Right cardiac atrium (tissue), 5 donors: ENCODE measurements around the gene ST7. TPM values are rescaled to one million over a fixed set of nuclear protein-coding genes. Genes with fewer than 3 reads are reported as not detected.

Experiments
- ATAC-seq, 2 donors: fragments of 200-7000 bp; cut with Tn5 transposase; one replicate each; pipeline versions ENCODE4 v1.8.0 to v1.9.1; 2020; ENCODE audit warnings: moderate library complexity in 2 of 2, mild to moderate bottlenecking in 1 of 2
- DNase-seq, 3 donors: peaks; one replicate each; pipeline ENCODE4 v3.0.0-alpha.2; 2020
- H3K27ac ChIP-seq: one replicate; pipeline ENCODE4 v1.5.1; 2013; ENCODE audit warnings: mild to moderate bottlenecking, low read length, control low read depth, moderate library complexity
- H3K27me3 ChIP-seq: one replicate; pipeline ENCODE4 v1.6.1; 2013; ENCODE audit not compliant: control insufficient read depth, insufficient read depth
- H3K4me1 ChIP-seq: one replicate; pipeline ENCODE4 v1.6.1; 2013; ENCODE audit warnings: low read length; ENCODE audit not compliant: control insufficient read depth, insufficient read depth
- H3K4me3 ChIP-seq: one replicate; pipeline ENCODE4 v1.5.1; 2013; ENCODE audit warnings: low read length, control low read depth
- H3K9me3 ChIP-seq: one replicate; pipeline ENCODE4 v1.6.1; 2013; ENCODE audit warnings: low read length; ENCODE audit not compliant: control insufficient read depth
- WGBS: extraction: QIAGEN DNeasy Blood & Tissue Kit; methylation state at CpG from one replicate; pipeline ENCODE4 v1.1.7; 2013; 5-methylcytosine and 5-hydroxymethylcytosine counted together
- intact Hi-C, 4 donors: fragments of 100-400 bp; cut with DNase I; formaldehyde crosslinking; loops; one replicate each; pipeline versions ENCODE4 v1.11.0 to v1.14.0; 2022 to 2023
- polyA plus RNA-seq: library from polyadenylated mRNA; stranded (reverse); fragments of 200-250 nt; gene quantifications from one replicate; pipeline ENCODE4 v1.2.3, GENCODE V29; 2013
- total RNA-seq, 4 donors: library from RNA; stranded (reverse); fragmentation: NEBNext Ultra II Directional; extraction: Animal tissue kit (Norgen Biotek cat#: 25700); gene quantifications; one replicate each; pipeline ENCODE4 v1.2.1, GENCODE V29; 2021
- donor health status: healthy with polysubstance abuse.
- donor health status: DM: no; HTN: yes; CAD: no.
- donor health status: DM: no; HTN: no; CAD: no.
- donor health status: DM: no; HTN: yes; CAD: no; lungs with severe emphysema.
- donor health status: DM: yes; HTN: yes; CAD: no.

The ST7 gene
- total and polyA plus RNA-seq, 5 donors: 25.0 to 36.8 (median 35.8) TPM

DNA sequence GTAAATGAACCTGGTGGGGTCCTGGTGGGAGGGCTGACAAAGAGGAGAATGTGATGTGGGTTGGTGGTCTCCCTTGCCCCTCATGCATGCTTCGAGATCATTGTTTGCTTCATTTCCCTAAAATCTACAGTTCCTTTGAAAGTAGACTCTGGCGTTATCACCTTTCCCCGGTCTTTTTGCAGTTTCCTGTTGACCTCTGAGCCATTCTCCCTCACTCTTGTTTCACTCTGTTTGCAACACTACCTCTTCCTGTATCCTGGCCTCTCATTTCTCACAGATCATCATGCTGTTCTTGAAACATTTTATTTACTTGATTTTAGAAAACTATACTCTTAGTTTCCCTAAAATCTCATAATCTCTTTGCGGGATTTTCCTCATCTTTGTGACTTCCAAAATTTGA lies 189.8 kb downstream of the ST7 start:
- no peak overlapping the region for H3K27ac ChIP-seq
- H3K4me3 ChIP-seq: no peak overlapping the region
- no peaks in the 10 kb centered on the region for H3K27me3 ChIP-seq
- 66% methylated on average over 4 of the region's 4 CpGs for WGBS
- H3K4me1 ChIP-seq: peaks cover 1% of the 10 kb centered on the region
- no peak for ATAC-seq
- no peaks in the 10 kb centered on the region for H3K9me3 ChIP-seq
- no peak for DNase-seq
- intact Hi-C loops: no loop called here

DNA sequence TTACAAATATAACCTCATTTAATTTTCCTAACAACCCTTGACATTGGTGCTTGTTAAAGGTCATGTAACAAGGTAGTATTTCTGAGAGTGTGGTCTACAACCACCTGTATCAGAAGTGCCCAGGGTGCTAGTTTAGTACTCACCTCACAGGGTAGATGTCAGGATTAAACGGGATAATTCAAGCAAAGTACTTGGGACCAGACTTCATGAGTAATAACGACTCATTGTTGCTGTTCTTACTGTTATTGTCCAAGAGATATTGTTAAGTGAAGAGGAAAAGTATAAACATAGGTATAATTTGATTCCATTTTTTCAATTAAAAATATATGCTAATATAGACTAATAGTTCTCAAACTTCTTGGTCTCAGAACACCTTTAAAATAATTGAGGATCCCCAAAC lies 190.3 kb downstream of the ST7 start:
- intact Hi-C loops: no loop called here
- H3K27me3 ChIP-seq: no peaks in the 10 kb centered on the region
- H3K27ac ChIP-seq: no peak overlapping the region
- ATAC-seq: no peak
- no peaks in the 10 kb centered on the region for H3K9me3 ChIP-seq
- no peak overlapping the region for H3K4me3 ChIP-seq
- no peak for DNase-seq
- H3K4me1 ChIP-seq: peaks cover 1% of the 10 kb centered on the region
- 87% methylated on average over 2 of the region's 2 CpGs for WGBS

DNA sequence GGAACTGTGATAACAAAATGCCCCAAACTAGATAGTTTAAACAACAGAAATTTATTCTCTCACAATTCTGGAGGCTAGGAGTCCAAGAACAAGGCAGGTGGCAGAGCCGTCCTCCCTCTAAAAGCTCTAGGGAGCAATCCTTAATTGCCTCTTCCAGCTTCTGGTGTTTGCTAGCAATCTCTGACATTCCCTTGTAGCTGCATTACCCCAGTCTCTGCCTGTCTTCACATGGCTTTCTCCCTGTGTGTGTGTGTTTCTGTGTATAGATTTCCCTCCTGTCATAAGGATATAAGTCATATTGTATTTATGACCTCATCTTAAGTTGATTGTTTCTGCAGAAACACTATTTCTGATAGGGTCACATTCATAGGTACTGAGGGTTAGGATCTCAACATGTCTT lies 192.0 kb downstream of the ST7 start:
- no peaks in the 10 kb centered on the region for H3K9me3 ChIP-seq
- DNase-seq: no peak
- H3K4me1 ChIP-seq: peaks cover 1% of the 10 kb centered on the region
- H3K27ac ChIP-seq: no peak overlapping the region
- H3K27me3 ChIP-seq: no peaks in the 10 kb centered on the region
- H3K4me3 ChIP-seq: no peak overlapping the region
- intact Hi-C loops: no loop called here
- ATAC-seq: no peak
- WGBS: 64% methylated on average over 1 of the region's 1 CpG

DNA sequence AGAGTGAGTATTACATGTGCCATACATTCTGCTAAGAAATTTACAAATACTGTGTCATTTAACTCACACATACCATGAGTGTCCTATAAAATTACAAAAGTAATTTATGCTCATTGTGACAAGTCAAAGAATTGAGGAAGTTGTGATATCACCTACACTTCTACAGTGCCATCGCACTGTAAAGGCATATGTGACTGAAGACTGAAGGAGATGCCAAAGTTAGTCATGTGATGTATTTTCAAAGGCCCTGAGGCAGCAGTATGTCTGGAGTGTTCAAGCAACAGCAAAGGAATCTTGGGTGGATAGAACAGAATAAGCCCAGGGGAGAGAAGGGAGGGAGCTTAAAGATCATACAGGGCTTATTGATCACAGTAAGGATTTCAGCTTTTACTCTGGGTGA lies 192.8 kb downstream of the ST7 start:
- intact Hi-C loops: no loop called here
- WGBS: 75% methylated on average over 1 of the region's 1 CpG
- Histone ChIP-seq H3K27ac (no peak overlapping the region), H3K4me1 (no peaks in the 10 kb centered on the region), H3K9me3 (no peaks in the 10 kb centered on the region), H3K4me3 (no peak overlapping the region), H3K27me3 (no peaks in the 10 kb centered on the region)
- DNase-seq: no peak
- ATAC-seq: peak in 1 of 2 donors; percentile 36

DNA sequence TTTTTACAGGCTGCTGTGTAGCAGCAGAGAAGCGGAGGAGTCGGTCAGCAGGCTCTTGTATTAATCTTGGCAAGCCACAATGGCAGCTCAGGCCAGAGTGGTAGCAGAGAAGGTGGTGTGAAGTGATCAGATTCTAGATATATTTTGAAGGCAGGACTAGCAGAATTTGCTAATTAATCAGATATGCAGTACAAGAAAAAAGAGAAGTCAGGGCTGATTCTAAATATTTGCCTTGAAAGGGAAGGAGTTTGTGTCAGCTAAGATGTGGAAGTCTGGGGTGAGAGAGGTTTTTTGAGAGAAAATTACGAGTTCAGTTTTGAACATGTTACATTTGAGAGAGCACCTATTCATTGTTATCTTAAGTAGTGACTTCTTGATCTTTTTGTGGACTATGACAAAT lies 193.2 kb downstream of the ST7 start:
- peak in 1 of 2 donors; percentile 22 for ATAC-seq
- Histone ChIP-seq H3K4me1 (no peaks in the 10 kb centered on the region), H3K27me3 (no peaks in the 10 kb centered on the region), H3K4me3 (no peak overlapping the region), H3K27ac (no peak overlapping the region), H3K9me3 (no peaks in the 10 kb centered on the region)
- no peak for DNase-seq
- intact Hi-C loops: no loop called here
- WGBS: 83% methylated on average over 3 of the region's 3 CpGs

DNA sequence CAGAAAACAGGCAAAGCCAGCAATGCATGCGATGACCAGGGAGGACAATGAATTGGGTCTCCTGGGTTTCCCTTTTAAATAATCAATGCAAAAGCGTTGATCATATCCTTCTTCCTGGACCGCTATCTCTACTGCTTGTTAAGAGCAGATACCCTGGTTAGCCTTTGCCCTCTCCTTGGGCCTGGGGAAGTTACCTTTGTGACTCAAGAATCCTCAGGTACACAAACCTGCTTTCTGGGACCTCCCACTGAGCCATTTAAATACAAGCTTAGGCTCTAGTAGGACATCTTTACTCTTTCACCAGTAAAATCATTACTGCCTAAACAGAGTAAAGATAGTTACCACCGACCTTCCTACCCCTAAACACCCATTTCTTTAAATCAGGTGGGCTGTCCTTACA lies 195.7 kb downstream of the ST7 start:
- Histone ChIP-seq H3K4me1 (no peaks in the 10 kb centered on the region), H3K27me3 (no peaks in the 10 kb centered on the region), H3K27ac (no peak overlapping the region), H3K9me3 (no peaks in the 10 kb centered on the region), H3K4me3 (no peak overlapping the region)
- intact Hi-C loops: no loop called here
- DNase-seq (no peak), ATAC-seq (no peak)
- 93% methylated on average over 4 of the region's 4 CpGs for whole genome bisulfite sequencing

DNA sequence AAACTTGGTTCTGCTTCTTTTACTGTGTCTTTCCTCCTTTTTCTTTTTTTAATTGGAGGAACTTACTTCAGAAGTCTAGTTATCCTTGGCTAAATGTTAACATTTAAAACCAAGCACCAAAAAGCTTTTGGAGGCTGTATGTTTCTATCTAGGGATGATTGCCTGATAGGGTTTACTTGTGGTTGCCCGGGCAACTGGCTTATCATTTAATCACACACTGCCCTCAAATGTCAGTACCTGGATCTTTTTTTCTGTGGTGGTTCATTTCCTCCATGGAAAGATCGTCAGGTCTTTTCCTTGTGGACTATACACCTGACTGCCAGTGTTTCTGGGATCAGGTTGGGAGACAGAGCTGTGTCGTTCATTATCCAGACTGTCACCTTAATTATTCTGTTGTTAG lies 196.4 kb downstream of the ST7 start:
- Histone ChIP-seq H3K9me3 (no peaks in the 10 kb centered on the region), H3K27ac (no peak overlapping the region), H3K27me3 (no peaks in the 10 kb centered on the region), H3K4me3 (no peak overlapping the region), H3K4me1 (no peaks in the 10 kb centered on the region)
- intact Hi-C loops: no loop called here
- 93% methylated on average over 3 of the region's 3 CpGs for WGBS
- DNase-seq (no peak), ATAC-seq (no peak)

DNA sequence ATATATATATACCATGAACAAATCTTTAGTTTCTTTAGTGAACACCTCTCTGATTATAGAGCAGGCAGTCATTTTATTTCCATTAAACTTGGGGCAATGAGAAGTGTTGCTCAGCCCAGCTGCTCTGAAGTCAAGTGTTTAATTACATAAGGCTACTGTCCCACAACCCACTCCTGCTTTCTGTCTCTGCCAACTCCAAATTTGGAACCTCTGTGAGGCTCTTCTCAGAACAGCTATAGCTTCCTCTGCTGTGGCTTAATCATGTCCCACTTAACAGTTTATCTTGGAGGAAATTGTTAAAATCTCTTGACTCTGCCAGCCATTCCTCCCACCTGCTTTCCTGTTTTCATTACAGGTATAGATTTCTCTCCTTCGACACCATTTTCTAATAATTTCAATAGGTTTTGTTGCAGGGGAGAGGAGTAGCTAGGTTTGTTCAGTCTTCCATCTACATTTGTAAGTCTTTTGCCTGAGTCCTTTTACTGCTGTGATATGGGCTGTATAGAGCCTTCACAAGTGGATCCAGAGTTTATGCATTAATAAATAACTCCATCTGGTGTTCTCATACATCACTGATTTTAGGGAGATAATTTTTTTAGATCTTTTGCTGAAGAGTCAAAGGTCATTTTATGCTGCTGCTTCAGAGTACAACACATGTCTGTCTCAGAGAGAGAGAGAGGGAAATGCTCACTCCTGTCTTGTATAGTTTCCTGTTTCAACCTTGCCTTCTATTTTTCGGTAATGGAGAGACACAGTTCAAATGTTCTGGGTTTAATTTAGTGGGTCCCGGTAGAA lies 199.1 kb downstream of the ST7 start:
- Histone ChIP-seq H3K4me3 (no peak overlapping the region), H3K4me1 (peaks cover 2% of the 10 kb centered on the region), H3K9me3 (no peaks in the 10 kb centered on the region), H3K27ac (no peak overlapping the region), H3K27me3 (no peaks in the 10 kb centered on the region)
- intact Hi-C loops: no loop called here
- no peak for DNase-seq
- peak; percentile 65 to 75 for ATAC-seq
- WGBS: 70% methylated on average over 3 of the region's 3 CpGs

DNA sequence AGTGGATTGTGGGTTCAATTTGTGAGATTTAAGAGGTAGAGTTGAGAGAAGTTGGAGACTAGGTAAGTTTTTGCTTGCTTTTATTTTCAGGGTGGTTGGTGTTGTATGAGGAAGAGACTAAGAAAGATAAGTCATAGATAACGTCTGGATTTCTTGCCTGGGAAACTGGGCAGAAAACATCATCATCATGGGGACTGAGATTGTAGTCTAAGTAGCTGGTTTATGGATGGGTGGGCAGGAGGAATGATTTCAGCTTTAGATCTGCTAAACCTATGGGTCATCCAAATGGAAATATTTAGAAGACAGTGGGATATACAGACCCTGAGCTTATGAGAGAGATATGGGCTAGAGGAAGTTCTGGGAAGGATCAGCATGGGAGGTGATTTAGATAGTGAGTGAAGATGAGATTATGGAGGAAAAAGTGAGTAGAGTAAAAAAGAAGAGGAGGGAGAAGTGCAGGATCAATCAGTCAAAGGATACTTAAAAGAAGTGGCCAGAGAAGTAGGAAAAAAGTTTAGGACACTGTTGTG lies 199.8 kb downstream of the ST7 start:
- no peak overlapping the region for H3K4me3 ChIP-seq
- WGBS: 64% methylated on average over 1 of the region's 1 CpG
- H3K27me3 ChIP-seq: no peaks in the 10 kb centered on the region
- peaks cover 4% of the 10 kb centered on the region for H3K4me1 ChIP-seq
- intact Hi-C loops: no loop called here
- ATAC-seq: no peak
- no peak overlapping the region for H3K27ac ChIP-seq
- no peaks in the 10 kb centered on the region for H3K9me3 ChIP-seq
- no peak for DNase-seq

DNA sequence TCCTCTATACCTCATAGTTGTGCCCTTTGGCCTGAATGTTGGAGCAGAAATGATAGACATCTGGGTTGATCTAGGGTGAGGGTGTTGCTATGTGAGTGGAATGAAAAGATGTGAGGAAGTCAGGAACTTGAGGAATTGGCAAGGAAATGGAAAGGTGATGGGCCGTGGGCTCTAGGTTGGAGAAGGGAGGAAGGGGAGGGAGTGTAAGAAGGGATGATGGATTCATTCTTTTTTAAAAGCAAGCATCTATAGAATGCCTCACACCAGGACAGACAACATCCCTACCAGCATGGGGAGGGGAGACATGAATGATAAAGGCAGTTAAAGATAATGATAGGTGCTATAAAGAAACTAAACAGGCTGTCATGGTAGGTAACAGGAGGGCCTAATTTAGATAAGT lies 201.4 kb downstream of the ST7 start:
- no peak for ATAC-seq

DNA sequence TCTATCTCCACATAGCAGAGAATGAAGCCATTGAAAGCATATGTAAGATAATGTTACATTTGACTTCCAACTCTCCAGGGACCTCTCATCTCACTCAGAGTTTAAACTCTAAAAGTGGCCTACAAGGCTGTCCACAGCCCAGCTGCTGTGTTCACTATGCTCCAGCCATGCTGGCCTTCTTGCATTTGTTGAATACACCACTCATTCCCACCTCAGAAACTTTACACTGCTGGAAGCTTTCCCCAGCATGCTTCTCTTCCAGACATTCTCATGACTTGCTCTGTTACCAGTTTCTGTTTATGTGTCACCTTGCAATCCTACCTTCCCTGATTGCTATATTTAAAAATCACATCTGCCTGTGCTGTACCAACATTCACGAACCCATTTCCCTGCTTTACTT lies 202.4 kb downstream of the ST7 start:
- no peak for ATAC-seq
- intact Hi-C loops: no loop called here

More for the DNA sequence above, 201.4 kb downstream of the ST7 start:
- intact Hi-C loops: no loop called here
- H3K27me3 ChIP-seq: no peaks in the 10 kb centered on the region
- no peak for DNase-seq
- no peak overlapping the region for H3K27ac ChIP-seq
- peaks cover 4% of the 10 kb centered on the region for H3K4me1 ChIP-seq
- no peaks in the 10 kb centered on the region for H3K9me3 ChIP-seq
- 77% methylated on average over 1 of the region's 1 CpG for WGBS
- no peak overlapping the region for H3K4me3 ChIP-seq

More for the DNA sequence above, 202.4 kb downstream of the ST7 start:
- no peaks in the 10 kb centered on the region for H3K9me3 ChIP-seq
- 81% methylated on average over 1 of the region's 1 CpG for WGBS
- no peak for DNase-seq
- H3K27me3 ChIP-seq: no peaks in the 10 kb centered on the region
- peaks cover 4% of the 10 kb centered on the region for H3K4me1 ChIP-seq
- H3K27ac ChIP-seq: no peak overlapping the region
- no peak overlapping the region for H3K4me3 ChIP-seq
